Spinal cord (tissue), 10 donors: Measurements from ENCODE around the gene AHDC1. TPM values are rescaled to one million over a fixed set of nuclear protein-coding genes. Genes with fewer than 3 reads are reported as not detected.
"Not testable (repeated sequence)": the region's sequence is repeated elsewhere in the genome, so short reads cannot be mapped to it uniquely, and the experiment has no call there.

Experiments
- DNase-seq, 6 donors: peaks; one replicate each; pipeline versions ENCODE4 v3.0.0 to v3.0.0-alpha.2; 2013 to 2015; ENCODE audit warnings: low spot score in 6 of 6, low read depth in 4 of 6
- H3K27ac ChIP-seq: one replicate; pipeline ENCODE4 v1.5.1; 2013; ENCODE audit warnings: low read depth, low read length, control low read depth
- H3K27me3 ChIP-seq: one replicate; pipeline ENCODE4 v1.6.1; 2013; ENCODE audit warnings: low read length; ENCODE audit not compliant: control insufficient read depth, insufficient read depth
- H3K36me3 ChIP-seq: one replicate; pipeline ENCODE4 v1.6.1; 2013; ENCODE audit warnings: low read length; ENCODE audit not compliant: control insufficient read depth, insufficient read depth
- H3K4me1 ChIP-seq: one replicate; pipeline ENCODE4 v1.6.1; 2013; ENCODE audit warnings: low read length; ENCODE audit not compliant: control insufficient read depth, insufficient read depth
- H3K4me3 ChIP-seq: one replicate; pipeline ENCODE4 v1.5.1; 2013; ENCODE audit warnings: low read depth, low read length, control low read depth
- H3K9me3 ChIP-seq: one replicate; pipeline ENCODE4 v1.6.1; 2013; ENCODE audit warnings: low read length; ENCODE audit not compliant: control insufficient read depth, insufficient read depth
- WGBS: methylation state at CpG from one replicate; pipeline ENCODE4 v1.1.5; 2013; ENCODE audit warnings: missing lambda C conversion rate; ENCODE audit not compliant: insufficient coverage; 5-methylcytosine and 5-hydroxymethylcytosine counted together
- polyA plus RNA-seq, 2 donors: library from polyadenylated mRNA; unstranded; fragments of 120-200 nt; gene quantifications; one replicate each; pipeline ENCODE4 v1.2.1, GENCODE V29; 2013; ENCODE audit not compliant: insufficient read length in 2 of 2
- total RNA-seq, 2 donors: library from RNA; depleted of rRNA in 1 of 2; stranded (reverse); fragments of 120-200 nt in 1 of 2; fragments of >200 nt in 1 of 2; gene quantifications; one replicate each; pipeline versions ENCODE4 v1.2.3 to v1.2.4, GENCODE V29; 2013 to 2014
- donor health status: healthy.

The AHDC1 gene
- total and polyA plus RNA-seq, 4 donors, result 13.2 to 68.9 (median 43.3) TPM

DNA sequence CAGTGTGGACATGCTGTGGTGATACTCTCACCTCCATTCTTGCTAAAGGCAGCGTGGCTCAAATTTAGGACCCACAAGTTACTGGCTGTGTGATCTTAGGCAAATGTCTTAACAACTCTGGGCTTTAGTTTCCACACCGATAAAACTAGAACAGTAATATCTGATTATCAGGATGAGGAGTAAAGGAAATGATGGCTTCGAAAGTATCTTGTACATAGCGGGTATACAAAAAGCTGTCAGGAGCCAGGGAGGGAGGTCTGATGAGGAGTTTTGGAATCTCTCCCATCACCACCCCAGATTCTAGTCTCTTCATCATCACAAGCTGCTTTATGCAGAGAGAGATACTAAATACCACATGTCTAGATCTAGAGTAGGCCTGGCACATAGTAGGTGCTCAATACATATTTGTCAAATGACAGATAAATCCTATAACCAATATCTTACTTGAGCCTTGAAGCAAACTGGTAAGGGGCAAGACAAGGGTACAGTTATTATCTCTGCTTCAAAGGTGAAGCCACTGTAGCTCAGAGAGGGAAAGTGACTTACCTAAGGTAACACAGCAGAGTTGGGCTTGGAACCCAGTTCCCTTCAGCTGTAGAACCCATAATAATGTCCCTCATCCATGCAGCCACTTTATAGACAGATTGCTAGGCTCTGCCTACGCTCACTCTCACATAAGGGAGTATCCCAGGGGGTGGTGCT is 40.6 kb upstream of the AHDC1 start:
- 63% methylated on average over 1 of the region's 5 CpGs for WGBS
- Histone ChIP-seq H3K9me3 (no peaks in the 10 kb centered on the region), H3K27me3 (no peaks in the 10 kb centered on the region), H3K4me3 (no peak overlapping the region), H3K4me1 (peaks cover 4% of the 10 kb centered on the region), H3K36me3 (no peaks in the 10 kb centered on the region), H3K27ac (no peak overlapping the region)
- DNase-seq, result no peak

DNA sequence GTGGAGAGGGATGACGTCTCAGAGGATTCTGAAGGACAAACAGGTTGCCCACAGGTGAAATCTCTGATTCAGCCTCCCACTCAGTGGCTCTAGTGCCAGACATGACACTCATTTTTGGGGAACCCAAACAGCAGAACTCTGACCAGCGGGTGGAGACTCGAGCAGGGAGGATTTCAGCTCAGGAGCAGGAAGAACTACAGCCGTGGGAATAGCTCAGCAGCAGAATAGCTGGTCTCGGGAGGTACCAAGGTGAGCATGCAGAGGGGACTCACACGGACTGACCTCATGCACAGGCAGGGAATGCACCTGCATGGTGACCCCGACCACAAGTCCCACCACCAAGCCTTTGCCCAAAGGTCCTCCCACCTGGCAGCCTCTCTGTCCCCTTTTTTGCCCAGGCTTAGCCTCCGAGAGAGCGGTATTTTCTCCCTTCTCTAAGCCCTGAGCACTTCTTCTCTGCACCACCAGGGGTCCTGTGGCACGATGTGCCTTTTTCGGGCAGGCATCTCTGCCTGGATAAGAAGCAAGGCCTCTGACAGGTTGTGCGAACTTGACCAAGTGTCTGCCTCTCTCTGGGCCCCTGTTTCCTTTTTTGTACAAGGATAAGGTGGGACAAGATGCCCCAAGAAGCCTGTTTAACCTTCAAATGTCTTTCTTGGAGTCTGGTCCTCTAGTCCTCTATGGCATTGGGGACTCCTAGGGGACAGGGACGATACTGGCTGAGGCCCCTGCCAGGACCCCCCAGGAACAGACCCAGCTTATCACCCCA is 39.8 kb upstream of the AHDC1 start:
- H3K4me3 ChIP-seq, result no peak overlapping the region
- 36% methylated on average over 13 of the region's 13 CpGs for WGBS

DNA sequence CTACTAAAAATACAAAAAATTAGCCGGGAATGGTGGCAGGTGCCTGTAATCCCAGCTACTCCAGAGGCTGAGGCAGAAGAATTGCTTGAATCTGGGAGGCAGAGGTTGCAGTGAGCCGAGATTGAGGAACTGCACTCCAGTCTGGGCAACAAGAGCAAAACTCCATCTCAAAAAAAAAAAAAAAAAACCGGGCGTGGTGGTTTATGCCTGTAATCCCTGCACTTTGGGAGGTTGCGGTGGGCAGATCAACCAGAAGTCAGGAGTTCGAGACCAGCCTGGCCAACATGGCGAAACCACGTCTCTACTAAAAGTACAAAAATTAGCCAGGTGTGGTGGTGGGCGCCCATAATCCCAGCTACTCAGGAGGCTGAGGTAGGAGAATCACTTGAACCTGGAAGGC is 36.6 kb upstream of the AHDC1 start:
- not testable (repeated sequence) for H3K27me3 ChIP-seq, DNase-seq, H3K9me3 ChIP-seq, H3K36me3 ChIP-seq, H3K27ac ChIP-seq, H3K4me1 ChIP-seq, H3K4me3 ChIP-seq
- 98% methylated on average over 4 of the region's 9 CpGs for WGBS

More for the DNA sequence above, 39.8 kb upstream of the AHDC1 start:
- H3K27me3 ChIP-seq, result no peaks in the 10 kb centered on the region
- peaks cover 4% of the 10 kb centered on the region for H3K4me1 ChIP-seq
- no peak overlapping the region for H3K27ac ChIP-seq
- DNase-seq, result peak in 1 of 6 donors; percentile 46
- H3K9me3 ChIP-seq, result no peaks in the 10 kb centered on the region
- H3K36me3 ChIP-seq, result no peaks in the 10 kb centered on the region

DNA sequence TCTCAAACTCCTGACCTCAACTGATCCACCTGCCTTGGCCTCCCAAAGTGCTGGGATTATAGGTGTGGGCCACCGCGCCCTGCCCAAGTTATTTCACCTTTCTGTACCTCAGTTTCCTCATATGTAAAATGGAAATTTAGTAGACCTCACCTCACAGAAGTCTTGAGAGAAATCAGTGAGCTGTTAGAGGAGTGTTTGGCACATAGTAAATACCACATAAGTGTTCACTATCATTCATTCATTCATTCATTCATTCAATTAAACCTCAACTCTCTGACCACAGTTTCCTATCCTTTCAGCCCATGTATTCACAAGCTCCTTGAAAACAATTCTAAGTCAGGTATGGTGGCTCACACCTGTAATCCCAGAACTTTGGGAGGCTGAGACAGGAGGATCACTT is 34.9 kb upstream of the AHDC1 start:
- Histone ChIP-seq H3K4me3 (no peak overlapping the region), H3K27me3 (peaks cover 20% of the 10 kb centered on the region), H3K36me3 (no peaks in the 10 kb centered on the region), H3K4me1 (peaks cover 14% of the 10 kb centered on the region), H3K9me3 (no peaks in the 10 kb centered on the region), H3K27ac (no peak overlapping the region)
- DNase-seq, result no peak
- no CpG with 5 or more reads among the region's 2 CpGs for WGBS

DNA sequence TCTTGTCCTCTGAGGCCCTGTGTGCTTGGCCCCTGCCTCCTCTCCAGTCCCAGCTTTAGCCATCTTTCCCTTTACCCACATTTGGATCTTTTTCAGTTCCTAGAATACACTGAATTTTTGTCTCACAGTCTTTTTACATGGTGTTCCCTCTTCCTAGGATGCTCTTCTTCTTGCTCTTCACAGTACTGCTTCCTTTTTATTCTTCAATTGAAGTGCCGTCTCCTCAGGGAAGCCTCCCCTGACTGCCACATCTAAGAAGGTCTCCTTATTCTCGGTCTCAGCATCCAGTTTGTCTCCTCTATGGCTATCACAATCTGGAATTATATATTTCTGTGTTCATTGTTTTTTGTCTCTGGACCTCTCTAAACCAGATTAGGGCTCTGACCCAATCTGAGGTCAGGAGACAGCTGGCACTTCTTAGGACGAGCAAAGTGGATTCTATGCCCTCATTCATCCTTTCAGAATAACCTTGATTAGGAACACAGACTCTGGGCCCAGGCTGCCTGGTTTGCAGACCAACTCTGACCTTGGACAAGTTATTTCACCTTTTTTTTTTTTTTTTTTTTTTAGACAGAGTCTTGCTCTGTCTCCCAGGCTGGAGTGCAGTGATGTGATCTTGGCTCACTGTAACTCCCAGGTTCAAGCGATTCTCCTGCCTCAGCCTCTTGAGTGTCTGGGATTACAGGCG is 34.2 kb upstream of the AHDC1 start:
- no peak overlapping the region for H3K4me3 ChIP-seq
- peaks cover 17% of the 10 kb centered on the region for H3K4me1 ChIP-seq
- no peaks in the 10 kb centered on the region for H3K36me3 ChIP-seq
- WGBS, result 39% methylated on average over 2 of the region's 5 CpGs
- H3K27ac ChIP-seq, result no peak overlapping the region
- no peaks in the 10 kb centered on the region for H3K9me3 ChIP-seq
- no peak for DNase-seq
- H3K27me3 ChIP-seq, result peaks cover 26% of the 10 kb centered on the region

DNA sequence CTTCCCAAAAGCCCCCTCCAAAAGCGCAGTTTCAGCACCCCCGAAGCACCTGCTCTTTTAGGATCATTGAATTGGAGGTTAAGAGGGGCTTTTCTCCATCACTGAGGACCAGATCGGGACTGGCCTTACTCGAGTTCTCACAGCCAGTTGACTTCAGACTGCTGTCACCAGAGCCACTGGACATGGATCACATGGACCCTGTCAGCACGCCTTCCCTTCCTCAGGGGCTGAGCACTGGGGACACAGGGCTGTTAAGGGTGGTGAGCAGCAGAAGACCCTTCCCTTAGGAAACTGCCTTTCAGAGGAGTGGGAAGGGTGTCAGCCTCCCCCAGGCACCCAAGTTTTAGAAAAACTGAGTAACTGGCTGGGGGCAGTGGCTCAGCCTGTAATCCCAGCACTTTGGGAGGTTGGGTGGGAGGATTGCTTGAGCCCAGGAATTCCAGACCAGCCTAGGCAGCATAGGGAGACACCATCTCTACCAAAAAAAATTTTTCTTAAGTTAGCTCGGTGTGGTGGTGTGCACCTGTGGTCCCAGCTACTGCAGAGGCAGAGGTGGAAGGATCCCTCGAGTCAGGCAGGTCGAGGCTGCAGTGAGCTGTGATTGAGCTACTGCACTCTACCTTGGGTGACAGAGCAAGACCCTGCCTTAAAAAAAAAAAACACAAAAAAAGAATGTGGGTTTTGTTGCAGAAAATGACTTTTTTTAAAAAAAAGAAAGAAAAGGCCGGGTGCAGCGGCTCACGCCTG is 31.6 kb upstream of the AHDC1 start:
- Histone ChIP-seq H3K4me1 (peaks cover 27% of the 10 kb centered on the region), H3K4me3 (no peak overlapping the region), H3K9me3 (no peaks in the 10 kb centered on the region), H3K36me3 (no peaks in the 10 kb centered on the region), H3K27ac (no peak overlapping the region), H3K27me3 (peaks cover 34% of the 10 kb centered on the region)
- WGBS, result 44% methylated on average over 3 of the region's 11 CpGs
- DNase-seq, result no peak

DNA sequence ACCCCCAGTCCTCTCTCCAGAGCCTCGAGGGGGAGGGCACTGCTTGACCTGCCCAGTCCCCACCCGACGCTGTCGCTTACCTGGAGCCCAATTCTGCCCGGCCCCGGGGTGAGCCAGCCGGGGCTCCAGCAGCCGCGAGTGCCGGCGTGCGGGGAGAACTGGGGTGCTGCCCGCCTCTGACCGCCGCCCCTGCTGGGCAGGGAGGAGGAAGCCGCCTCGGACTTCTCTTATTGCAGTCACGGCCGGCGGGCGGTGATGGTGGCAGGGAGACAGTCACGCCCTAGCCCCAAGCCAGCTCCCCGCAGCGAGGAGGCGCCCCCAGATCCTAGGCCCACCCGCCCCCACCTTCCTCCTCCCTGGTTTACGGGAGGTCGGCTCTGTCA is 31.0 kb upstream of the AHDC1 start, which contains the start of gene FGR:
FGR (minus strand) TSS at position 201 of the 383 bp plus-strand sequence. CDS start 11,269 bp downstream, outside the sequence.
- H3K4me3 ChIP-seq, result peak within 1 kb of the TSS; percentile 12
- DNase-seq, result no peak
- H3K27ac ChIP-seq, result no peak within 1 kb of the TSS
- 11% methylated on average over 23 of the region's 28 CpGs for WGBS
- H3K4me1 ChIP-seq, result peaks cover 27% of the 10 kb centered on the region
- no peaks in the 10 kb centered on the region for H3K9me3 ChIP-seq
- H3K36me3 ChIP-seq, result no peaks in the 10 kb centered on the region
- peaks cover 34% of the 10 kb centered on the region for H3K27me3 ChIP-seq

DNA sequence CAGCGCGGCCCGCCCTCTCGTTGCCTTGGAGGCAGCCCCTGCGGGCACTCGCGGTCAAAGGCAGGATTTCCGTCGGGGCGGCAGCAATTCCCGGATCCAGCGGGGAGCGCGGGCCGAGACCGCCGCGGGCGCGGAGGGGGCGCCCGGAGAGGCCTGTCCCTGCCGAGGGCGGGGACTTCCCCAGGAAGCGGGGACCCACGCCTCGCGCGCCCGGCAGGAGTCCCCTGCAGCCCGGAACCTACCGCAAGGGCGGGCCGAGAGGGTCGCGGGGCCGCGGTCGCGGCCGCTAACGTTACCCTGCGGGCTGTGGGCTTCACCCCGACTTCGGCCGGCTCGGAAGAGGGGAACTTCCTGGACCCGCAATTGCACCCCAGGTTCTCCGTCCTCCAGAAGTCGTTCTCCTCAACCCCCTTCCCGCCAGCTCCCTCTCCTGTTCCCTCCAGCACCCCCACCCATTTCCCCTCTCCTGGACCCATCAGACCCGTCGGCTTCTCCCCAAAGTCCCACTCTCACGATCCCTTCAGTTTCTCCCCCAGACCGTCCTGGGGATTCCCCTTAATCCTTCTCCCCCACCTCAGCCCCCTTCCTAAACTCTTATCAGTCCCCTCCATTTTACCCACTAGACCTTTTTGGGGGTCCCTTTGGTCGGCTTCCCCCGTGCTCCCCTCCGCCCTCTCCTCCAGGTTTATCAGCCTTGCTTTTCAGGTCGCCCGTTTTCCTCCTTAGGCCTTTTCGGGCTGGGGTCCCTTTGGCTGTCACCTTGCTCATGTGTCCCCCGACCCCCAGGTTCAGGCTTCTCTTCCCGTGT is 30.4 kb upstream of the AHDC1 start:
- Histone ChIP-seq H3K36me3 (no peaks in the 10 kb centered on the region), H3K27ac (no peak overlapping the region), H3K4me3 (peak overlapping the region; percentile 12), H3K9me3 (no peaks in the 10 kb centered on the region), H3K4me1 (peaks cover 27% of the 10 kb centered on the region), H3K27me3 (peaks cover 34% of the 10 kb centered on the region)
- WGBS, result 2% methylated on average over 63 of the region's 63 CpGs
- DNase-seq, result peak in 1 of 6 donors; percentile 50
